CD4-positive, alpha-beta T cell (primary cell): ENCODE data around the gene ACOX3. TPM values are rescaled to one million over a fixed set of nuclear protein-coding genes. Genes with fewer than 3 reads are reported as not detected.
A peak's percentile ranks its signal among the peaks of the same experiment; 100 is the strongest.

Source experiments
- ATAC-seq: fragments of 200-7000 bp; cut with Tn5 transposase; one replicate; pipeline ENCODE4 v1.10.0; 2022; ENCODE audit warnings: mild to moderate bottlenecking; ENCODE audit not compliant: poor library complexity
- CTCF ChIA-PET: fragments of 350-600 bp; sonication (Branson Sonifier 250); formaldehyde crosslinking; loops from one replicate; lab custom pipeline; 2021; ENCODE audit warnings: antibody characterized with exemption, inconsistent platforms; lab: Charles Lee
- POLR2A ChIA-PET: fragments of 350-600 bp; sonication (Branson Sonifier 250); formaldehyde crosslinking; loops from one replicate; lab custom pipeline; 2021; ENCODE audit warnings: antibody characterized with exemption, inconsistent platforms; lab: Charles Lee
- DNase-seq, 14 experiments: peaks; one replicate each; pipeline ENCODE4 v3.0.0-alpha.2; 2013 to 2020; ENCODE audit warnings: mixed read lengths in 2 of 14
- H3K27ac ChIP-seq, 2 donors: one replicate each; pipeline versions ENCODE4 v1.5.1 to v1.7.0; 2013; ENCODE audit warnings: low read length in 2 of 2, low read depth in 1 of 2, mild to moderate bottlenecking in 1 of 2
- H3K27me3 ChIP-seq, 2 experiments: 1 replicate in 1 of 2; 2 replicates in 1 of 2; pipeline versions ENCODE4 v1.6.1 to v1.7.0; 2013; ENCODE audit warnings: low read length in 2 of 2, control low read depth in 1 of 2, mild to moderate bottlenecking in 1 of 2, moderate library complexity in 1 of 2; ENCODE audit not compliant: insufficient read depth in 2 of 2, control insufficient read depth in 1 of 2
- H3K36me3 ChIP-seq: one replicate; pipeline ENCODE4 v1.6.1; 2013; ENCODE audit warnings: low read length, control low read depth; ENCODE audit not compliant: insufficient read depth
- H3K4me1 ChIP-seq: one replicate; pipeline ENCODE4 v1.6.1; 2013; ENCODE audit warnings: low read length, control low read depth; ENCODE audit not compliant: insufficient read depth
- H3K4me3 ChIP-seq: one replicate; pipeline ENCODE4 v1.5.1; 2013; ENCODE audit warnings: mild to moderate bottlenecking, low read length, moderate library complexity
- H3K9me3 ChIP-seq, 2 experiments: 1 replicate in 1 of 2; 2 replicates in 1 of 2; pipeline versions ENCODE4 v1.6.1 to v1.7.0; 2013; ENCODE audit warnings: low read length in 2 of 2, mild to moderate bottlenecking in 2 of 2, control low read depth in 1 of 2, moderate library complexity in 1 of 2; ENCODE audit not compliant: control insufficient read depth in 1 of 2, insufficient read depth in 1 of 2
- H3K27ac Mint-ChIP-seq: one replicate; pipeline ENCODE4 v1.8.0; 2020; ENCODE audit warnings: mixed read lengths
- H3K27me3 Mint-ChIP-seq: one replicate; pipeline ENCODE4 v1.8.0; 2021; ENCODE audit warnings: mixed read lengths
- H3K36me3 Mint-ChIP-seq: one replicate; pipeline ENCODE4 v1.8.0; 2021; ENCODE audit warnings: low read depth, mixed read lengths
- H3K4me1 Mint-ChIP-seq: one replicate; pipeline ENCODE4 v1.8.0; 2021; ENCODE audit warnings: low read depth, mixed read lengths
- H3K4me3 Mint-ChIP-seq: one replicate; pipeline ENCODE4 v1.8.0; 2020; ENCODE audit warnings: mild to moderate bottlenecking, mixed read lengths
- H3K9me3 Mint-ChIP-seq: one replicate; pipeline ENCODE4 v1.8.0; 2020; ENCODE audit warnings: mixed read lengths
- intact Hi-C, 2 experiments: fragments of 100-400 bp; cut with DNase I in 1 of 2; cut with micrococcal nuclease in 1 of 2; formaldehyde crosslinking; loops; one replicate each; pipeline versions ENCODE4 v1.15.1 to v1.9.0; 2023 to 2025; cut with DNase I, micrococcal nuclease
- total RNA-seq, 174 experiments: library from RNA in 2 of 174; stranded (reverse) in 2 of 174; gene quantifications; one replicate each; pipeline ENCODE4 v1.2.3 and lab custom pipeline; 2021 to 2026
- TF ChIP-seq, protein P1 (sequence below): fragments of 200-600 bp; IDR thresholded peaks from one replicate; pipeline ENCODE4 v1.8.0; 2022; ENCODE audit warnings: antibody characterized with exemption, mild to moderate bottlenecking

Gene ACOX3
- total RNA-seq, 2 experiments from 2014 or later, result 4.9 to 6.1 TPM

DNA sequence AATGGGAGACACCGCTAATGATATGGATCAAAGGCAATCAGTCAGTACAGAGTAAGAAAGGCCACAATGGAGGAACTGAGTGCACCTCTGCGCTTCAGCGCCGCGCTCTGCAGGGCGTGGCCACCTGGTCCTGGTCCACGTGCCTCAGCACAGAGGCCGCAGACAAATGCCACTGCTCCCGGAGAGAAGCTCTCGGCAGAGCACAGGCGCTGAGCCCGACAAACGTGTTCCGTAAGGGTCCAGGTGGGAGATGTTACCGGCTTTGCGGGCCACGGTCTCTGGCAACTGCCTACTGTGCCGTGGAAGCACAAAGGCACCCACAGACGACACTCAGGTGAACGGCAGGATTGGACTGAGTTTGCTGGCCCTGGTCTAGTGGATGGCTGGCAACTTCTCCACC, 68.9 kb downstream of the ACOX3 start:
- no peaks in the 10 kb centered on the region for H3K4me1 ChIP-seq
- POLR2A ChIA-PET, result no interaction called here
- CTCF ChIA-PET, result no interaction called here
- peak in 1 of 14 experiments; percentile 6 for DNase-seq
- H3K9me3 Mint-ChIP-seq, result no peaks in the 10 kb centered on the region
- H3K36me3 Mint-ChIP-seq, result peaks cover 12% of the 10 kb centered on the region
- no peaks in the 10 kb centered on the region for H3K4me1 Mint-ChIP-seq
- no peaks in the 10 kb centered on the region for H3K27me3 ChIP-seq
- H3K36me3 ChIP-seq, result no peaks in the 10 kb centered on the region
- intact Hi-C loops, result no loop called here
- no peak overlapping the region for H3K4me3 ChIP-seq
- TF ChIP-seq, protein P1, sequence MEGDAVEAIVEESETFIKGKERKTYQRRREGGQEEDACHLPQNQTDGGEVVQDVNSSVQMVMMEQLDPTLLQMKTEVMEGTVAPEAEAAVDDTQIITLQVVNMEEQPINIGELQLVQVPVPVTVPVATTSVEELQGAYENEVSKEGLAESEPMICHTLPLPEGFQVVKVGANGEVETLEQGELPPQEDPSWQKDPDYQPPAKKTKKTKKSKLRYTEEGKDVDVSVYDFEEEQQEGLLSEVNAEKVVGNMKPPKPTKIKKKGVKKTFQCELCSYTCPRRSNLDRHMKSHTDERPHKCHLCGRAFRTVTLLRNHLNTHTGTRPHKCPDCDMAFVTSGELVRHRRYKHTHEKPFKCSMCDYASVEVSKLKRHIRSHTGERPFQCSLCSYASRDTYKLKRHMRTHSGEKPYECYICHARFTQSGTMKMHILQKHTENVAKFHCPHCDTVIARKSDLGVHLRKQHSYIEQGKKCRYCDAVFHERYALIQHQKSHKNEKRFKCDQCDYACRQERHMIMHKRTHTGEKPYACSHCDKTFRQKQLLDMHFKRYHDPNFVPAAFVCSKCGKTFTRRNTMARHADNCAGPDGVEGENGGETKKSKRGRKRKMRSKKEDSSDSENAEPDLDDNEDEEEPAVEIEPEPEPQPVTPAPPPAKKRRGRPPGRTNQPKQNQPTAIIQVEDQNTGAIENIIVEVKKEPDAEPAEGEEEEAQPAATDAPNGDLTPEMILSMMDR, result no peak
- H3K27me3 Mint-ChIP-seq, result no peaks in the 10 kb centered on the region
- H3K9me3 ChIP-seq, result no peaks in the 10 kb centered on the region
- no peak overlapping the region for H3K27ac Mint-ChIP-seq
- H3K27ac ChIP-seq, result no peak overlapping the region
- H3K4me3 Mint-ChIP-seq, result no peak overlapping the region
- no peak for ATAC-seq

DNA sequence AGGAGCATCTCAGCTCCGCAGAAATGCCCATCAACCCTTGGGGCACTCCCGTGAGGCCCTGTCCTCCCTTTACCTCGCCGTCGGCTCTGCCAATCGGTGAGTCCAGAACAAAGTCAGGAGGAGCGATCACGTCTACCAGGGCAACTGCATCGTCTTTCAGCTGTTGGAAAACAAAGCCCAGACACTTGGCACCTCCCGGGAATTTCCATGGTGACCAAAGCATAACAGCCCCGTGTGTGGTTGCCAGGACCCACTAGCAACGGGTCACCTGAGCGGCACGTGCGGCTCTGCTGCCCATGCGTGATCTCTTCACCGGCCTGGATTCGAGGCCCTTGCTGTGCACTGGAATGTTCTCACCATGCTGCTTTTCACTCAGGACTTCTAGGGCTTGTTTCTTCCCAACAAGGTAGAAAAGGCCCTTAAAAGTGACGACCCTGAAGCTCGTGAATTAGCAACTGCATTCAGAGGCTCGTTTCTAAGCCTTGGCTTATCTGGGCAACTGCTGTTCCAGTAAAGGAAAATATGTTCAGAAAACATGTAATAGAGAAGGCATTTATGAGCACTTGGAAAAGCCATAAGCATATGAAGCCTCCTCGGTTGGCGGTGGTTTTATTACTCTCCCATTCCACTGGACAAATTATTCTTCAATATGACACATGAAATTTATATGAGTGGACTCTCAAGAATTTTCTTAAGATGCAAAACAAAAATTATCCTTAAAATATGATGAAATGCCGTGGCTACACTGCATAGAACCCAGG, 69.5 kb downstream of the ACOX3 start:
- no peak overlapping the region for H3K27ac Mint-ChIP-seq

DNA sequence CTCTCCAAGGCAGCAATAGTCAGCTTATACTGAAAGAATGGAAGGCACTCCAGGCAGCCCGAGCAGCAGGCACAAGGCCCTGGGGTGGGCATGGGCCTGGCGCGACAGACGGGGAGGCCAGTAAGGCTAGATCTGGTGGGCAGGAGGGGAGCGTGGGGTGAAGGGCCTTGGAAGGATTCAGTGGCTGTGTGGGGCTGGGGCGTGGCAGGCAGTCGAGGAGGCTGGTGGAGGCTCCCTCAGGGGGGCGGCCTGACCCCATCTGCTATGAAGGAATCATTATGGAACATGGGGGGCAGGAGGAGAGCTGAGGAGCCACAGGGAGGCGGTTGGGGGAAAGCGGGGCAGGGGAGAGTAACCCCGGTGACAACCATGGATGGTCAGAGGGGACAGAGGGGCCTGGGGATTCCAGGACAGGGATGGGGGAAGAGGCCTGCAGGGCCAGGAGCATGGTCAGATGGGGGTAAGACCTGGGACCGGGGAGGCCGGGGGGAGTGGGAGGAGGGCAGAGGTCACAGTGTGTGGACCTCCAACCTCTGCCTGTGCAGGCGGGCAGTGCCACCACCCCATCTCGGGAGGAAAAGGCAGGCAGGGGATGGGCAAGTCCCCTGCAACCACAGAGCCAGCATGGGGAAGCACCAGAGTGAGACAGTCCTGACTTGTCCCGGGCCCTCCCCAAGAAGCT, 70.3 kb downstream of the ACOX3 start:
- TF ChIP-seq, protein P1, result no peak
- Histone ChIP-seq H3K27me3 (no peaks in the 10 kb centered on the region), H3K9me3 (no peaks in the 10 kb centered on the region), H3K36me3 (peaks cover 8% of the 10 kb centered on the region), H3K27ac (no peak overlapping the region), H3K4me1 (no peaks in the 10 kb centered on the region), H3K4me3 (no peak overlapping the region)
- Mint-ChIP-seq H3K27me3 (no peaks in the 10 kb centered on the region), H3K27ac (no peak overlapping the region), H3K4me1 (no peaks in the 10 kb centered on the region), H3K36me3 (peaks cover 17% of the 10 kb centered on the region), H3K4me3 (no peak overlapping the region), H3K9me3 (no peaks in the 10 kb centered on the region)
- intact Hi-C loops, result no loop called here
- ATAC-seq (no peak), DNase-seq (peak in 1 of 14 experiments; percentile 7)
- POLR2A ChIA-PET, result no interaction called here
- CTCF ChIA-PET, result no interaction called here

More for the DNA sequence above, 69.5 kb downstream of the ACOX3 start:
- POLR2A ChIA-PET, result no interaction called here
- CTCF ChIA-PET, result no interaction called here
- Mint-ChIP-seq H3K4me3 (no peak overlapping the region), H3K9me3 (no peaks in the 10 kb centered on the region), H3K27me3 (no peaks in the 10 kb centered on the region), H3K4me1 (no peaks in the 10 kb centered on the region), H3K36me3 (peaks cover 18% of the 10 kb centered on the region)
- no peaks in the 10 kb centered on the region for H3K9me3 ChIP-seq
- no peaks in the 10 kb centered on the region for H3K4me1 ChIP-seq
- H3K36me3 ChIP-seq, result peaks cover 1% of the 10 kb centered on the region
- H3K4me3 ChIP-seq, result no peak overlapping the region
- ATAC-seq, result no peak
- H3K27ac ChIP-seq, result no peak overlapping the region
- intact Hi-C loops, result no loop called here
- TF ChIP-seq, protein P1, result no peak
- H3K27me3 ChIP-seq, result no peaks in the 10 kb centered on the region
- DNase-seq, result no peak
